NOMO-1 treated with DMSO at 0.1 percent for 48 hours (cell line): Measurements from ENCODE around the gene MPRIP.
"Not testable (repeated sequence)": the region's sequence is repeated elsewhere in the genome, so short reads cannot be mapped to it uniquely, and the experiment has no call there.

Experiments used
- DNase-seq: peaks from one replicate; lab custom pipeline; 2025; ENCODE audit not compliant: unreplicated experiment; lab: John Stamatoyannopoulos, UW

Gene MPRIP

DNA sequence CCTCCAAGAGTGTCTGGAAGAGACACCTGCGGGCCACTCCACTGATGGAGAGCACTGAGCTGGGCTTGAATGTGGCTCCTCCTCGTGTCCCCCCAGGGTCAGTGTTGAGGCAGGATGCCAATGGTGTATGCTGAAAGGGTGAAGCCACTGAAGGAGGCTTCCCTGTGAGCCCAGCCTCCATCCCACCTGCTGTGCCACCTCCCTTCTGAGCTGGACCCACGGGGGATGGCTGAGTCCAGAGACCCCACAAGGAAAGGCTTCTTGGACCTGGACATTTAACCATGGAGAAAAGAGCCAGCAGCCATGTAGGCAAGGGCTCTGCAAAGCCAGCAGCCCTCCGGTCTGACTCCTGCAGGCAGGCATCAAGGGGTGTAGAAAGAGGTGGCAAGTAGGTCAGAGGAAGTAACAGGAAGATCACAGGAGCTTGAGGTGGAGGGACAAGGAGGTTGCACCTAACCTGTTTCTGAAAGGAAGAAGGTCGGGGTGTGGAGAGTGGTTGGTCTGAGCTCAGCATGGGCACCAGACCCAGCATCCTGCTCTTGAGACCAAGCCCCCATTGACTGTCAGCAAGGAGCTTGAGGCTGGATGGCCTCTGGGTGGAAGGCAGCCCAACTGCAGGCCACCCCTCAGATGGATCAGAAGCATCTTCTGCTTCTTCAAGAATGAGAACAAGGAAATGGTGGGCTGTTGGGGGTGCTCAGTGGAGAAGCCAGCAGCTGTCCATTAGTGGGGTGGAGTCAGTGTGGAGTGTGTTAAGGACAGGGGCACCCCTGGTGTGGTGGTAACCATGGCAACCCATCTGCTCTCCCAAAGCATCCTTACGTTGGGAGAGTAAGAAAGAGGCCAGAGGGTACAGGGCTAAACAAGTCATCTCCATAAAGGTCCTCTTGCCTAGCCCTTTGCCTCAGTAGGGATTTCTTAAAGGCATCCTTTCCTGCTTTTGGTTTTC, 83.2 kb downstream of the MPRIP start:
- no peak for DNase-seq

DNA sequence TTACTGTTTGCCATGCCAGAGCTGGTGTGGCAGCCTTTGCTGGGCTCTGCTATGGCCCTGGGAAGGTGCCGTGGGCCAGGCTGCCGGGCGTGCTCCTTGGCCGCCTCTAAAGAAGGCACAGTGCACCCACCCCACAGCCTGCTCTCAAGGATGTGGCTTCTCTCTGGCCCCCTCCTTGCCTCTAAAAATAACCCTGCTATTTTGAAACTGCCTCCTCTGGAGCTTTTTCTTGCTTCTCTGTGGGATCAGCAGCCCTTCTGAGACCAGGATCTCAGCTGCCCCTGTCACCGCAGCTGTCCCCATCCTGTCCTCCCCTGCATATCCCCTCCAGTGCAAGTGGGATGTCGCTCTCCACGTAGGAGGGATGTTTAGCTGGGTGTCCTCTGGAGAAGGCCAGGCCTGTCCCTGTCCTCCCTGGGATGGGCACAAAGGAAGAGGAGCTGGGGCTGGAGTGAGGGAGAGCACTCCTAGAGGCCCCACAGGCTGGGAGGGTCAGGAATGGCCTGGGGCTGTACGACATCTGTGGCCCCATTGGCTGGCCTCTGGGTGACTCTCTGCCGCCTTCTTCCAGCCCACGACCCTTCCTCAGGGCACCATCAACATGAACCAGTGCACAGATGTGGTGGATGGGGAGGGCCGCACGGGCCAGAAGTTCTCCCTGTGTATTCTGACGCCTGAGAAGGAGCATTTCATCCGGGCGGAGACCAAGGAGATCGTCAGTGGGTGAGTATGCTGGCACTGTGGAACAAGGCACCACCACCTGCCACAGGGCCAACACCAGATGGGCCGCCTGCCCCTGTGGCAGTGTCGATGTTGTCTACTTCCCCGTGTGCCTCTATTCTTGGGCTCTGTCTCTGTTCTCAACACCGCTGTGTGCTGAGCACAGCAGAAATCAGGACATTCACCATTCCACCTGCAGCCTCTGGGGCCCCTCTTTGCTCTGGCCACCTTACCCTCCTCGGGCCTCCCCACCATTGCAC, 84.2 kb downstream of the MPRIP start:
- no peak for DNase-seq

DNA sequence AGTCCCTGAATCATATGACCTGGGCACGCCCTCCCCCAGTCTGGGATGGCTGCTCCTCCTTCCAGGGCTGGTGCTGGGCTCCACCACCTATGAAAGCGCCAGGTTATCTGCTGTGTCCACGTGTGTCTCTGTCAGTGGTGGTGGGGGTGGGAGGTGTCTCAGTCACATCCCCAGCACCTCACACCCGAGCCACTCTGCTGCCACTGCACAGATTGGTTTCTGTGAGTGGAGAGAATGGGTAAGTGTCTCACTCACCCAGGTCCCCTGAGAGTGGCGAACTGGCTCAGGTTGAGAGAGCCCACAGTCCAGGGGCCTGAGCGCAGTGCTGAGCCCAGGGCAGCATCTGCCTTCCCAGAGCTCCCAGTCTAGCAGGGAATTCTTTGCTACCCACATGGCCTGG, 84.9 kb downstream of the MPRIP start:
- DNase-seq: no peak

- DNase-seq: no peak
Observed at GRCh38 chr17:17127730-17128291, 85.6 kb downstream of the MPRIP start.

GRCh38 chr17:17128476-17129075, 86.3 kb downstream of the MPRIP start:
- no peak for DNase-seq

DNA sequence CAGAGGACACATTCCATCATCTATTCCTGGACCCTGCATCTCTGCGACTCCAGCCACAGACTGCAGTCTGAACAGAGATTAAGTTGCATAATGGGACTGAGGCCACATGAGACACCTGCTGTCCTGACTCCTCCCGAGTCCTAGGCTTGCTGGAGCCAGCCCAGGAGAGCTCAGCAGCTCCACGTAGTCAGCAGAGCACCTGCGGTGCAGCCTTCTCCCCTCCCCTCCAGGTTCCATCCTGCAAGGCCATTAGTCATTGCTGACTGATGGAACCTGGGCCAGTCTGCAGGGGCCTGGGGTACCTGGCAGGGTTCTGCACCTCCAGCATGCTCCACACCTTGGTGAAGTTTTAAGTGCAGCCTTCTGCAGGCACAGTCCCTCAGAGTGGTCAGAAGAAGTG, 87.2 kb downstream of the MPRIP start:
- DNase-seq: no peak

DNA sequence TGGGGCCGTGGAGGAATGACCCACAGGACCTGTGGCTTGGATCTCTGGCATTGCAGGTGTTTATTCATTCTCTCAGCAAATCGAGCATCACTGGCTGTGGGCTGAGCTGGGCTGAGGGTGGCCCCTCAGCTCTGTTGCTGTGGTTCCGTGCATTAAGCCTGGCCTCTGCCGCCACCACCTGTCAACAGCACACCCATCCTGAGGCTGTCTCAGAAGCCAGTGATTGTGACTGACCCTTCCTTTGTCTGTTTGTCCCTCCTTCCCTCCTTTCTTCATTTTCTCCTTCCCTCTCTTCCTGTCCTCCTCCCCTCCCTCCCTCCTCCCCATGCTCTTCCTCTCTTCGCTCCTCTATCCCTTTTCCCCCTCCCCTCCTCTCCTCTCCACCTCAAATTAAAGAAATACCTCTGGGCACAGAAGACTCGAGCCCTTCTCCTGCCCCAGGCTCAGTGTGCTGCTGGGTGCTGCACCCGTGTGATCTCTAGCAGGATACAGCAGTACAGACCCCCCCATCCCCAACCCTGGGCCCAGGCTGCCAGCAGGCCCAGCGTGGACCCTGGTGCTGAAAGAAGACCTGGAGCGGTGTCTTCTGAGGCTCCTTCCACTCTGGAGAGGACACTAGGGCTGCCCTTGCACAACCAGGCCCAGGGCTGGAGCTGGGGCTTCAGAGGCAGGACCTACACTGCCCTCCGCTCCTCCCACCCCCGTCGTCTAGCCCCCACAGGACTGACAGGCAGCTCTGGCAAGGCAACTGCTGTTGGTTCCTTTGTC, 88.0 kb downstream of the MPRIP start:
- no peak for DNase-seq

DNA sequence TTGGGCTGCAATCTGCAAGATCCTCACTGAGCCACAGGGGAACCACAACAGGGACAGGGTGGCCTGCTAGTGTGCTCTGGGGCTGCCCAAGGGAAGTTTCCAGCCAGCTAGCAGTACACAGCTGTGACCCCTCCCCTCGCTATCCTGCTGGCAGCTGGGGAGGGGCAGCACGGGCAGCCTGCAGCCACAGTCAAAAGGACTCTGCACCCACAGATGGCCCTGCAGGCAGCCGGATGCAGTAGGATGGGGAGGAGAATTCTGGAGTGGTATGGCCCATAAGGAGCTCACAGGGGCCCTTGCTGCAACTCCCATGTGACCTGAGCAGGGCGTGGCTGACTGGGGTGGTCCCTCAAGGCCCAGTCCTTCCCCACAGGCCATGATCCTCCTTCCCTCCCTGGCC, 89.6 kb downstream of the MPRIP start:
- no peak for DNase-seq

DNA sequence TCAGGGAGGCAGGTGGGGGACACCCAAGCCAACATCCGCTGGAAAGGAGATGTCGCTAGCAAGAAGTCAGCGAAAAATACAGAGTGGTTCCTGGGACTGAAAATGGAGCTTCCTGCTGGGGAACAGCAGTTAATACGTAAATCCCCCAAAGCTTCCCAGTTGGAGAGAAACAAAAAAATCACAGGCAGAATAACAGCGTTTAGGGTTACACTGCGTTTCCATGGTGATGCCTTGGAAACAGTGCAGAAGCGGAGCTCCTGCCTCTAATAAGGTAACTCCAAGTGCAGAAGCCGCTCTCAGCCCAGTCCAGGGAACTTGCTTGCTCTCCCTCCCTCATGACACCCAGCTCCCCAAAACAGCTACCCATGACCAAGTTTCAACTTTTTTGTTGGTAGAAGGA, 90.5 kb downstream of the MPRIP start:
- DNase-seq: no peak

- no peak for DNase-seq
Observed at GRCh38 chr17:17134051-17134956, 92.0 kb downstream of the MPRIP start.

DNA sequence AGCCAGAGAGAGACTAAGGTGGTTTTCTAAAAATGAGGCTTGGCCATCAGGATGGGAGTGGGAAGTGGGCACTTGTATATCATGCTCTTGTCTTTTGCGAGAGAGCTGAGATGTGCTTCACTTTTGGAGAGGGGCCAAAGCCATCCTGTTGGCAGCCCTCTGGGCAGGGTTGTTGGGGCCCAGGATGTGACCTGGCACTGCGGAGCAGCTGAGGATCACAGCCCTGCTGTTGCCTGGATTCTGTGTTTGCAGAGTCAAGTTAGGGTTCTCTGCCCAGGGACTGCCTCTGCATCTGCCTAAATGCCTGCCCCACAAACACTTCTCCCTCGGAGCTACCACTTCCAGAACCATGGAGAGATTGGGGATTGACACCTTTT, 92.7 kb downstream of the MPRIP start:
- DNase-seq: no peak

DNA sequence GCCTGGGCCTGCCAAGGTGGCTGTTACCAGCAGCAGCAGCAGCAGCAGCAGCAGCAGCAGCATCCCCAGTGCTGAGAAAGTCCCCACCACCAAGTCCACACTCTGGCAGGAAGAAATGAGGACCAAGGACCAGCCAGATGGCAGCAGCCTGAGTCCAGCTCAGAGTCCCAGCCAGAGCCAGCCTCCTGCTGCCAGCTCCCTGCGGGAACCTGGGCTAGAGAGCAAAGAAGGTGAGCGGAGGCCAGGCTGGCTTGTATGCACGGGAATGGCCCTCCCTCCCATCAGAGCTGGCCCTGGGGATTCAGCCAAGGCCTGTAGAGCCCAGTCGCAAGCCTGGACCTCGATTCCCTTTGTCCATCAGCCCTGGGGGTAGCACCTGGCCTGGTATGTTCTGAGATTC, 94.0 kb downstream of the MPRIP start:
- DNase-seq: not testable (repeated sequence)

DNA sequence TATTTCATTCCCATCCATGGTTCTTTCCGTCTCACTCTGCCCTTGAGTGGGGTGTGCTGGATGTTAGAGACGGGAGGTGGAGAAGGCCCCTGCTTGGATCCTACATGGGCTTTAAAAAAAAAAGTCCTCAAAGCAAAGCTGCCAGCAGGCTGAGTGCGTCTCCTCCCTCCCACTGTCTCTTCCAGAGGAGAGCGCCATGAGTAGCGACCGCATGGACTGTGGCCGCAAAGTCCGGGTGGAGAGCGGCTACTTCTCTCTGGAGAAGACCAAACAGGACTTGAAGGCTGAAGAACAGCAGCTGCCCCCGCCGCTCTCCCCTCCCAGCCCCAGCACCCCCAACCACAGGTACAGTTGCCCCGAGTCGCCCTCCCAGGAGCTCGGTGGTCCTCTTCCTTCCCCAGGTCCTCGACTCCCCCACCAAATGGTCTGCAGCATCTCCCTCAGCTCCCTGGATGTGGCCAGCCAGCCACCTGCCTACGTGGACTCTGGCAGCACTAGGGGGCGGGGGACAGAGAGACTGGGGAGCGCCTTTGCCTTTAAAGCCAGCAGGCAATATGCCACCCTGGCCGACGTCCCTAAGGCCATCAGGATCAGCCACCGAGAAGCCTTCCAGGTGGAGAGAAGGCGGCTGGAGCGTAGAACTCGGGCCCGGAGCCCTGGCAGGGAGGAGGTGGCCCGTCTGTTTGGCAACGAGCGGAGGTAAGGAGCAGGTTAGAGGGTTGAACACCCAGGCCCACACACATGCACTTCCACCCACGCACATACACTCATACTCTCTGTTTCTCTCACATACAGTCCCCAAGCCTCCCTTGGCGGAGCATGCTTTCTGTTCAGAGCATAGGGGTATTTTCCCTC, 95.7 kb downstream of the MPRIP start:
- DNase-seq: no peak

DNA sequence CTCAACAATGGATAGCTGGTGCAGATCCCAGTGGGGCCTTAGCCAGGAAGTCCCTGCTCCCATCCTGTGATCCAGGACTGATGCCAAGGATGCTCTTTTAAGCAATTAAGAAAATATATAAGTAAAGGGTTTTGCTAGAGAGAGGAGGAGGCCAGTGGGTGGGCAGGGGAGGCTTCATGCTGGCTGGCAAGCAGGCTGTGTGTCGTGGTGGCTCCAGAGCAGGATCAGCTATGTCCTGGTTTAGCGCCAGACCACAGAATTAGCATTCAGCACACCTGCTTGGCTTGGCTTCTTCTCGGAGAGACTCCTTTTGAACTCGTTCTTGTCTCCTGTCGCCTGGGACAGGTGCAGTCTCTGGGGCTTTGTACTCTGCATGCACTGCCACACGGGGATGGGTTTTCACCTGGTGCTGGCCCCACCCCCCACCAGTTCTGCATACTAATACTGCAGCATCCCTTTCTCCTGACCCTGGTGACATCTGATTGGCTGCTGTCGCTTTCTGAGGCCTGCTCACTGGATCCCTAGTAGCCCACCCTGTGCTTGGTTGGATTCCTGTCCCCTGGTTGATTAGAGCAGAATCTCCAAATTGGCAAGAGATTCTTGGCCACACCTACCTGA, 97.8 kb downstream of the MPRIP start:
- no peak for DNase-seq

GRCh38 chr17:17140590-17140980, 98.3 kb downstream of the MPRIP start:
- no peak for DNase-seq

DNA sequence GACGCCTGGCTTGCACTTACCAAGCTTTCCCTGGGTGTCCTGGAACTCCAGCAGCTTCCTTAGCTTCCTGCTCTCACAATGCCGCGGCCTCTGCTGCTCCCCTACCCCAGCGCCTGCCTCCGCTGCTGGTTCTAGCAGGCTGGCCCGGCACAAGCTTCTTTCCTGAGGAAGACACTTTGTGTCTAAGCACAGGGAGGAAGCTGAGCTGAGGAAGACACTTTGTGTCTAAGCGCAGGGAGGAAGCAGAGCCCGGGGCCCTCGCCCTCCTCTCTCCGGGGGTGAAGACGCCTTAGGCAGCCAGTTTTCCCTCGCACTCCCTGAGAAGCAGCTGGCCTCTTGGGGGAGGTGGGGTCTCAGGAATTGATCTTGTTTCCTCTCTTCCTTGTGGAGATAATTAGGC, 99.0 kb downstream of the MPRIP start:
- no peak for DNase-seq

DNA sequence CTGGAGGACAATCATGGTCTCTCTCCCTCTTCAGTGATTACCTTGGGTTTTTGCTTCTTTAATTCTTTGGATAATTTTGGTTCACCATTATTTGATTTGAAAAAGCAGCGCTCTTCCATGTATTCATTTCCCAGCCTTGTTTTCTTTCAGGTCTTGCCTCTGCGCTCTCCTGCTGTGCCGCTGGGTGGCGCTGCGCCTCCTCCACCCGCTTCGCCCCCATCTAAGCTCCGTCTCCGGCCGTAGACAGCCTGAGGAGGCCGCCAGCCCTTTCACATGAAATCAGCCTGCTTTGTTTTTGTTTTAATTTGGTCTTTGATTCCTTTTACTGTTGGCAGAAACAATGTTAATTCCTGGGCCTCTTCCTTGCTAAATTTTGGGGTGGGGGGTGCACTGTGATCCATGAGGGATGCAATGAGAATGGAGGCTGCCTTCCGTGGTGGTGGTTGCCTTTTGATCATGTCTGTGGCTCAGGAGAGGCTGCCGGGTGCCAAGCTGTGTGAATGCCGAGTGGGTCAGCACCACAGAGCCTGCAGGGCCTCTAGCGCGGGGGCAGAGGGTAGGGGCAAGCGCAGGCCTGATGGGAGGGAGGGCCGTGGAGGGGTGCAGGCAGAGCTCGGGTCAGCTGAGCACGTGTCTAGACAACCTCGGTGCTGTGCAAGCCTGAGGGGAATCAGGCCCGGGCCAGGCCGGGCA, 99.7 kb downstream of the MPRIP start:
- DNase-seq: peak; percentile 33
